IPS DF 4.7 (cell line): ENCODE results near the gene HSPA4L.

Experiments
- DNase-seq: peaks from one replicate; pipeline ENCODE4 v3.0.0-alpha.2; 2013; ENCODE audit warnings: low spot score; ENCODE audit errors: extremely low read depth

HSPA4L gene

GRCh38 chr4:127783955-127784770, 2.0 kb downstream of the HSPA4L start:
- DNase-seq = no peak

- DNase-seq = no peak
Observed at GRCh38 chr4:127788517-127788916, 6.4 kb downstream of the HSPA4L start.

GRCh38 chr4:127791391-127791790, 9.3 kb downstream of the HSPA4L start:
- DNase-seq = no peak

GRCh38 chr4:127793528-127793927, 11.4 kb downstream of the HSPA4L start:
- DNase-seq = no peak

- DNase-seq = no peak
Observed at GRCh38 chr4:127799711-127800110, 17.6 kb downstream of the HSPA4L start.

GRCh38 chr4:127809173-127809800, 27.2 kb downstream of the HSPA4L start:
- no peak for DNase-seq

- DNase-seq = no peak
Observed at GRCh38 chr4:127810551-127810950, 28.4 kb downstream of the HSPA4L start.

GRCh38 chr4:127822430-127822829, 40.3 kb downstream of the HSPA4L start:
- no peak for DNase-seq

GRCh38 chr4:127828121-127828520, 46.0 kb downstream of the HSPA4L start:
- DNase-seq = no peak

- DNase-seq = no peak
Observed at GRCh38 chr4:127829014-127829413, 46.9 kb downstream of the HSPA4L start.

- DNase-seq = no peak
Observed at GRCh38 chr4:127832585-127832984, 50.5 kb downstream of the HSPA4L start.

- DNase-seq = no peak
Observed at GRCh38 chr4:127843704-127844600, 61.8 kb downstream of the HSPA4L start.

GRCh38 chr4:127844601-127845116, 62.5 kb downstream of the HSPA4L start:
- no peak for DNase-seq

- no peak for DNase-seq
Observed at GRCh38 chr4:127846061-127846460, 63.9 kb downstream of the HSPA4L start.

- no peak for DNase-seq
Observed at GRCh38 chr4:127846765-127847164, 64.6 kb downstream of the HSPA4L start.

GRCh38 chr4:127849505-127850234, 67.5 kb downstream of the HSPA4L start:
- DNase-seq = no peak

GRCh38 chr4:127852661-127853060, 70.5 kb downstream of the HSPA4L start:
- no peak for DNase-seq

GRCh38 chr4:127856196-127856812, 74.2 kb downstream of the HSPA4L start:
- DNase-seq = no peak

- DNase-seq = no peak
Observed at GRCh38 chr4:127856813-127857447, 74.8 kb downstream of the HSPA4L start.

GRCh38 chr4:127857641-127858040, 75.5 kb downstream of the HSPA4L start:
- DNase-seq = no peak
